GM18499 (cell line): Measurements from ENCODE around the gene EHD1.

Experiments
- ATAC-seq: cut with Tn5 transposase; IDR thresholded peaks from one replicate; pipeline ENCODE4 v1.9.1; 2021; ENCODE audit warnings: moderate number of reproducible peaks; ENCODE audit not compliant: insufficient read depth, unreplicated experiment

EHD1 gene

DNA sequence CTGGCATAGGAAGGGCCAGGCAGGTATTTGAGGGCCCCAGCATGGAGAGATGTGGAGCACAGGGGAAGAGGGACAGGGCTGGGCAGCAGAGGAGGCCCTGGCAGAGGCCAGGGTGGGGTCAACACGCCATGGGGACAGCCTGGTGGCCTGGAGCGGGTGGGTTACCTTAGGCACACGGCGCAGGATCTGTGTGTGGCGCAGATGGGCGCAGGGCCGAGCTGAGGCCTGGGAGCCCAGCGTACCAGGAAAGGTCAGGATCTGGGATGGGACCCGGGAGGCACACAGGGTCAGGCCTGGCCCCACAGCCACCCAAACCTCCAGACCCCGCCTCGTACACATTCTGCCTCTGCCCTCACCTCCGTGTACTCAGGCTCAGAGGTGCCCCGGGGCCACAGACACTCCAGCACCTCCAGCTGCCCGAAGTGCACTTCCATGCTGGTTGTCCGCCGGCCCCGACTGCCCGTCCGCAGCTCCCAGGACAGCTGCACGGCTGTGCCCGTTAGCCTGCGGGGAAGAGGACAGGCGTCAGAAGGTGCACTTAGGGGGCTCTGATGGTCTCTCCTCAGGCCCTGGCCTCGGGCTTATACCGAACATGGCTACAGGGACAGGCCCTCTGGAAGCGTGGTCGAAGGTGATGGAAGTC, 32.2 kb upstream of the EHD1 start:
- ATAC-seq, result no peak

GRCh38 chr11:64909653-64910343, 31.4 kb upstream of the EHD1 start:
- no peak for ATAC-seq

GRCh38 chr11:64908766-64909165, 30.3 kb upstream of the EHD1 start:
- ATAC-seq, result no peak

DNA sequence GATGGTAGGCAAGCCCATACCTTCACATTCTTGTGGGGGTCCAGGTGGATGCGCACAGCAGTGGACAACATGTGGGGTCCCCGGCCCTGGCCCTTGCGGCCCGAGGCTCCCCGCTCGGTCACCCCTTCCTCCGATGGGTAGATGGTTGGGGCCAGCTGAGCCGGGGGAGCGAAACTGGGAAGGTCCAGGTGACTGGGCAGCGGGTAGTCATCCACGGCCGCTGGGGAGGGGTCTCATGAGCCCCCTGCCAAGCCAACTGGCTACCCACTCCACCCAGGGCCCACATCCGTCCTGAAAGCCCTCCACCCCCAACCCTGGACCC, 27.9 kb upstream of the EHD1 start:
- ATAC-seq, result no peak

GRCh38 chr11:64905516-64906313, 27.3 kb upstream of the EHD1 start:
- ATAC-seq, result no peak

DNA sequence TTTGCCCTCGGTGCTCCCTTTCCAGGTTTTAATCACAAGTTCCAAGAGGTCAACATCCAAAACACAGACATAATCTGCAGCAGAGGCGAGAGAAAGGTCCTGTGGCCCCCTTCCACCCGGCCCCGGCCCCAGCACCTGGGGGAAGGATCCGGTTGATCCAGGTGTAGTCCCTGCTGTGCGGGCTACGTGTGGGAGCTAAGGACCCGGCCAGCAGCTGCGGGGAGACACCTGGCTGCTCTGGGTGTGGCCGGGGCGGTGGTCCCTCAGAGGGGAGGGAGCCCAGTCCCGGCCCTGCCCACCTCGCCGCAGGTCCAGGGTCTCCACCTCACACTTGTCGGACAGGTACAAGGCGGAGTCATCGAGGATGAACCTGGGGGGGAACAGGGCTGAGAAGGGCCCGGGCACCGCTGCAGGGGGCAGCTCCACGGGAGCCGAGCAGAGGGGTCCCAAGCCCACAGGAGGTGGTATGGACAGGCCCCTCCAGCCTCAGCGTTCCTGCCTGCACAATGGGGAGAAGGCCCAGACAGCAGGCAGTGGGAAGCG, 24.9 kb upstream of the EHD1 start:
- ATAC-seq, result no peak

- ATAC-seq, result no peak
Measured at GRCh38 chr11:64902102-64902900, 23.9 kb upstream of the EHD1 start.

DNA sequence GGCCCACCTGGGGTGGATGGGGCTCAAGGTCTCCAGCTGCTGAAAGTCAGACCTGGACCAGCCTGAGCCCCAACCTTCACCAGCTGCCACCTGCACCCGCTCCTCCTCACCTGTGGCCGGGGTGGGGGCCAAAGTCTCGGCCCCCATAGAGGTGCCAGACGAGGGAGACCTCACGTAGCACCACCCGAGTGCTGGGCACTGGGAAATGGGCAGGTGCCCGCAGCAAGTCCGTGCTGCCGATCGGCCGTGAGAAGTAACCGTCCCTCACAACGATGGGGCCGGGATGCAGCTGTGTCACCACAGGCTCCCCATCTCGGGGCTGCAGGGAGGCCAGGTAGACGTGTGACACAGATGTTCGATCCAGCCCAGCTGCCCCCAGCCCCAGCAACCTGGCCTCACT, 22.4 kb upstream of the EHD1 start:
- no peak for ATAC-seq

DNA sequence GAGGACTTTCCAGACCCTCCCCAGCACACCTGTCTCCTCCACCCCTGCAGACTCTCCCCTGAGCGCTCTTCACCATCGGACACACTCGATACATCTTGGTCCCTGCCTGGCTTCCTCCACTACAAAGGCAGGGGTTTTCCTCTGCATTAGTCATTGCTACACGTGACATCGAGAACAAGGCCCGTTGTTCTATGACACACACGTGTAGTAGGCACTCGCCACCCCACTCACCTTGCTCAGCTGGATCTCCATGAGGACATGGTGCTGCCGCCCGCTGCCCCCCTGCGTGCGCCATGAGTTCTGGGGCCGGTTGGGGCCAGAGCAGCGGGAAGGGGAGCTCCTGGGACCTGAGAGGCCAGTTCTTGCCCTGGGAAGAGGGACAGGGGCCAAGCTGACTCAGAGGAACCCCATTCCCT, 21.9 kb upstream of the EHD1 start:
- ATAC-seq, result no peak

DNA sequence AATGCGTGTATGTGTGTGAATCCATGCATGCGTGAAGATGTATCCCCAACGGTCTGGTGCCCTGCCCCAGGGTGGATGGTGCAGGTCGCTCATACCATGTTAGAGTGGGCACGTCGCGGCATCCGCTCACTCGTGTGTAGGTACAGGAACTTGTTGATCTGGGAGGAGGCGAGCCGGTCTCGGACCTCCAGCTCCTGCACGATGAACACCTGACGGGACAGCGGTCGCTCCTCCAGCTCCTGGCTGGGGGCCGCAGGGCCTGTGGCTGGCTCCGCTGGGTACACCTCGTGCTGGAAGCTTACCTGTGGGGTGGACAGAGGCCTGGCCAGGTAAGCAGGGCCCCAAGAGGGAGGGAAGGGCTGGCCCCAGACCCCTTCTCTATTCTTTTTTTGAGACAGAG, 20.1 kb upstream of the EHD1 start:
- ATAC-seq, result no peak

GRCh38 chr11:64898076-64898445, 19.6 kb upstream of the EHD1 start:
- ATAC-seq, result no peak

DNA sequence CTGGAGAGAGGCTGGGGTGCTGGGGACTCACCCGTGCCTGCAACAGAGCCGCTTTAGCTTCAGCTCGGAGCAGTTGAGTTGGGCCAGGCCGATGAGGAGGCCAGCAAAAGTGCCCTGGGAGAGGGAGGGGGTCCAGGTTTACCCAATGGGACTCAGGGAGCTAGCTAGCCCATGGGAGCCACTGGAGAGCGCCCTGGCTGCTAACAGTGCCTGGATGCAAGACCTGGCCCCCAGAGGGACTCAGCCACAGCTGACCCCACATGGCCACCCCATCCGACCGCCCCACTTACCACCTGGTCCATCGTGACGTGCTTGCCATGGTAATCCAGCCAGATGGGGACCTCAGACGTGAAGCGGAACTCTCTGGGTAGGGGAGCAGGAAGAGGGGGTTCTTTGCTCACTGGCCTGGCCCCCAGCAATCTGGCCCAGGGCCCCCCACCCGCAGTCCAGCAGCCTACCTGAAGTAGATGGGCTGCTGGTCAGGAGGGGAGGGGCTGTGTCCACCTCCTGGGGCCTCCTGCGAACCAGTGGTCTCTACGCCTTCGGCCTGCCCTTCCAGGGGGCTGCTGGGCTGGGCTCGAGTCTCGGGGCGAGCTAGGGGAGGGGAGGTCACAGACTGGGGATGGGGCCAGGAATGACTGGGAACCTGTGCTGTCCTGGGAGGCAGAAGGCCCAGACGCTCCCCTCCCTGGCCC, 19.1 kb upstream of the EHD1 start:
- no peak for ATAC-seq

DNA sequence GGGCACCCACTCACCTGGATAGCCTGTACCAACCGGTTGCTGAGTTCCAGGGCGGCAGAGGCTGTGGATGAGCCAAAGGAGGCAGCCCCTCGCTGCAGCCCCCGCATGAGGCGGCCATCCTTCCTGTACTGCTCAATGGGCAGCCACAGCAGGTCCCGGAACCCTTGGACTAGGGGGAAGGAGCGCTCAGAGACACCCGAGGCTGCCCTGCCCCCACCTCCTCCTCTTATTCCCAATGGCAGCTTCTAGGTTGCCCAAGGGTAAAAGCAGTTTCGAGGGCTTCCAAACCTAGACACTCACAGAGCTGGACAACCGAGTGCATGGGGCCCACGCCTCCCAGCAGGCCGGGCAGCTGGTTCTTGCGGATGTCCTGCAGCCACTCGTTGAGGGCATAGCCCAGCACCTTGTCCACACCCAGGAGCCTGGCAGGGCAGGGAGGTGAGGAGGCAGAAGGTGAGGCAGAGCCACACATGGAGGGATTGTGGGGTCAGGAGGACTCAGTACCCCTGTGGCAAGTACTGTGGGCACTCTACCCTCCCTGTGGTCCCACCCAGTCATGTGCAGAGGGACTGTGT, 18.1 kb upstream of the EHD1 start:
- no peak for ATAC-seq

DNA sequence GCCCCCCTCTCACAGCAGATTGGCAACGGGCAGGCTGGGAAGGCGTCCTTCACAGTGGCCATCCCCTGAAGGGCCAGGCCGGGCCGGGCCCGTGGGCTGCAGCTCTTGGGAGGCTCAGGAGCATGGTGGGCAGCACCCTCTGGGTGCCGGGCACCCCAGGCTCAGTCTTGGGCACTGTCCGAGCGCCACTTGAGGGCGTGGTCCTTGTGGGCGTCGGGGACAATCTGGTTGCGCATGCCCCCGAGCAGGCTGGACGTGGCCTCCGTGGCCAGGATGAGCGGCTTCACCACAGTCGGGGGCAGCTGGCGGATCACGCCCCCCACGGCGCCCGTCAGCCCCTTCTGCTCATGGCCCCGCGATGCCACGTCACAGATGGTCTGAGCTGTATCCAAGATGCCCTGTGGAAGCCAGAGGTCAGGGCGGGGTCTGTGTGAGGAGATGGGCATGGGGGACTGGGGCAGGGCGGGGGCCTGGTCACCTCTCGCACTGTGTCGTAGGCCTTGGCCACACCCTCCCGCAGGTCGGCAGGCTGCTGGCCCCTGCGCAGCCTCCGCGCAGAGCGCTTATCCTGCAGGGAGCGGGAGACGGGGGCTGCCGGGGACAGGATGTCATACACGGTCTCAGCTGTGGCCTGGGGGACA, 16.5 kb upstream of the EHD1 start:
- no peak for ATAC-seq

GRCh38 chr11:64894070-64894811, 15.8 kb upstream of the EHD1 start:
- no peak for ATAC-seq

DNA sequence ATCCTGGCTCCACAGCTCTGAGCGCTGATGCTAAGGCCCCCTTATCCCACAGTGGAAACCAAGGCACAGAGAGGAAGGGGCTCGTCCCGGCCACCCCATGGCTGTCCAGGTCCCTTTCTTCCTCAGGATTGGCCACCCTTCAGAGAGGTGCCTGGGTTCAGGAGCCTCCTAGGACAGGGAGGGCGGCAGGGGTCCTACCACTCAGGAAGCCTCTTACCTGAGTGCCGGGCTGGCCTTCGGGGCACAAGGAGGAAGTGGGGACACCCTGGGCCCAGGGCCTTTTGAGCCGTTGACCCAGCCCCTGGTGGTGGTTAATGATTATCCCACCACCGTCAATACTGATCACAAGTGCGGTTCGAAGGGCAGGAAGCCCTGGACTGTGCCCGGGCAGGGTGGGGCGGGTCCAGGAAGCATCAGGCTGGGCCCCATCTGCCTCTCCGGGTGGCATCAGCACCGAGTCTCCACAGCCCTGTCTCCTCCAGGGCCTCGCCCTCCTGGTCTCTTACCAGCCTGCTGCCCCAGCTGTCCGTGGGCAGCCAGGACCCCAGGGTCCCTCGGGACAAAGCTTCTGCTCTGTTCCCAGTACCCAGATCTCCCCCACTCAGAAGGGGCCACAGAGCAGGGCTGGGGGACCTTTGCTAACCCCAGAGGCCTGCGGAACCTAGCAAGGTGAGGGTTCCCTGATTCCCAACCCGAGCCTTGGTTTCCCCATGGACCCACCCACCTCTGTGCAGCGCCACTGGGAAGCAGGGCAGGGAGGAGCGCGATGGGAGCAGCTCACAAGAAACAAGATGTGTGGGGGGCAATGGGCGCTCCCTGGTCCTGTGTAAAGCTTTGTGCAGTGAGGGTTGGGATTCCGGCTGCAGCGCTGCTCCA, 15.0 kb upstream of the EHD1 start:
- ATAC-seq, result no peak

- no peak for ATAC-seq
Measured at GRCh38 chr11:64892838-64893193, 14.4 kb upstream of the EHD1 start.

DNA sequence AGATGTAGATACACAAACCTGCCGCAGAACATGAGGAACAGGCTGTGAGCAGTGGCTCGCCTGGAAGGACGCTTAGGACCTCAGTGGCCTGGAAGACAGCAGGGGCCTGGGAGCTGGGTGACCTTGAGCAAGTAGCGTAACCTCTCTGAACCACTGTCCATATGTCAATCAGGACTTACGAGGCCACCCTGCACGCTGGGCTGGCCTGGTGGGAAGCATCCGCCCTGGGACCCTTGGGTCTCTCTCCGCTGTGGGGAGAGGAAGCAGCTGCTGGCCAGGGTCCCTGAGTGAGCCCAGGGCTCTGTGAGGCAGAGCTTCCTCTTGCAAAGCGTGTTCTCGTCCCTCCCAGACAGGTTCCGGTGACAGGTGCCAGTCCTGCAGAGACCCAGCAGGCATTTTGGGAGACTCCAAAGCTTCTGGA, 14.0 kb upstream of the EHD1 start:
- no peak for ATAC-seq
